ENCODE measurements around the gene ASAP2. TPM values are rescaled to one million over a fixed set of nuclear protein-coding genes. Genes with fewer than 3 reads are reported as not detected.

Gene ASAP2
- polyA plus RNA-seq, 3 donors = 0.08 to 1.1 (median 0.20) TPM

- no peak overlapping the region for H3K4me2 ChIP-seq (replicated peaks; ENCODE audit: extremely low read depth, low read length, poor library complexity, severe bottlenecking)
- peaks cover 74% of the 10 kb centered on the region for H3K79me2 ChIP-seq (ENCODE audit: insufficient read depth, low read length)
- no peak overlapping the region for H2AFZ ChIP-seq (ENCODE audit: insufficient read depth, low read depth, low read length, poor library complexity, severe bottlenecking)
- no peak for TF ChIP-seq CTCF (IDR thresholded peaks at IDR 0.05)
- peaks cover 13 to 14% of the 10 kb centered on the region in 2 donors for H3K4me1 ChIP-seq (ENCODE audit: control insufficient read depth in 1 of 2, insufficient read depth in 2 of 2, low read length in 2 of 2)
- Mint-ChIP-seq H3K27me3 (ENCODE audit: low read depth in 3 of 3) (no peaks in the 10 kb centered on the region), H3K4me3 (no peak overlapping the region), H3K9me3 (no peaks in the 10 kb centered on the region), H3K27ac (peak overlapping the region in 1 of 7 donors; percentile 39), H3K36me3 (peaks cover 36 to 44% of the 10 kb centered on the region in 2 donors), H3K4me1 (peaks cover 19% of the 10 kb centered on the region)
- 94% methylated on average over 2 of the region's 4 CpGs for WGBS (ENCODE audit: insufficient coverage)
- peaks cover 16 to 54% of the 10 kb centered on the region in 2 donors for H3K36me3 ChIP-seq (replicated peaks in 1 of 2; ENCODE audit: control insufficient read depth in 1 of 2, insufficient read depth in 2 of 2, low read length in 2 of 2)
- H3K9me3 ChIP-seq (replicated peaks in 1 of 2; ENCODE audit: control insufficient read depth in 1 of 2, insufficient read depth in 1 of 2, low read length in 2 of 2) = no peaks in the 10 kb centered on the region
- no peak overlapping the region for H3K4me3 ChIP-seq (replicated peaks in 1 of 3; ENCODE audit: low read depth in 2 of 3, low read length in 3 of 3)
- no peak overlapping the region for H3K27ac ChIP-seq (ENCODE audit: low read depth in 1 of 2, low read length in 2 of 2)
- H3K9ac ChIP-seq (ENCODE audit: insufficient read depth, low read length, poor library complexity, severe bottlenecking) = no peak overlapping the region
- intact Hi-C loops (cut with micrococcal nuclease) = no loop called here
- H4K20me1 ChIP-seq (ENCODE audit: insufficient read depth, low read length) = peaks cover 25% of the 10 kb centered on the region
- no peaks in the 10 kb centered on the region for H3K27me3 ChIP-seq (ENCODE audit: control insufficient read depth in 2 of 2, insufficient read depth in 2 of 2, low read length in 2 of 2)
- DNase-seq = no peak
Measured at GRCh38 chr2:9418746-9419145, 212.1 kb downstream of the ASAP2 start.

- Mint-ChIP-seq H3K4me1 (peaks cover 19% of the 10 kb centered on the region), H3K36me3 (peaks cover 29 to 42% of the 10 kb centered on the region in 2 donors), H3K9me3 (no peaks in the 10 kb centered on the region), H3K27me3 (ENCODE audit: low read depth in 3 of 3) (no peaks in the 10 kb centered on the region), H3K4me3 (no peak overlapping the region), H3K27ac (peak overlapping the region in 1 of 7 donors; percentile 12)
- H2AFZ ChIP-seq (ENCODE audit: insufficient read depth, low read depth, low read length, poor library complexity, severe bottlenecking) = no peak overlapping the region
- H3K9ac ChIP-seq (ENCODE audit: insufficient read depth, low read length, poor library complexity, severe bottlenecking) = no peak overlapping the region
- peaks cover 25% of the 10 kb centered on the region for H4K20me1 ChIP-seq (ENCODE audit: insufficient read depth, low read length)
- no peaks in the 10 kb centered on the region for H3K27me3 ChIP-seq (ENCODE audit: control insufficient read depth in 2 of 2, insufficient read depth in 2 of 2, low read length in 2 of 2)
- DNase-seq = no peak
- H3K4me3 ChIP-seq (replicated peaks in 1 of 3; ENCODE audit: low read depth in 2 of 3, low read length in 3 of 3) = no peak overlapping the region
- no peak overlapping the region for H3K4me2 ChIP-seq (replicated peaks; ENCODE audit: extremely low read depth, low read length, poor library complexity, severe bottlenecking)
- TF ChIP-seq CTCF (IDR thresholded peaks at IDR 0.05) = no peak
- H3K79me2 ChIP-seq (ENCODE audit: insufficient read depth, low read length) = peaks cover 81% of the 10 kb centered on the region
- no peak overlapping the region for H3K27ac ChIP-seq (ENCODE audit: low read depth in 1 of 2, low read length in 2 of 2)
- 83% methylated on average over 2 of the region's 3 CpGs for WGBS (ENCODE audit: insufficient coverage)
- H3K36me3 ChIP-seq (replicated peaks in 1 of 2; ENCODE audit: control insufficient read depth in 1 of 2, insufficient read depth in 2 of 2, low read length in 2 of 2) = peaks cover 15 to 46% of the 10 kb centered on the region in 2 donors
- H3K4me1 ChIP-seq (ENCODE audit: control insufficient read depth in 1 of 2, insufficient read depth in 2 of 2, low read length in 2 of 2) = peaks cover 19 to 21% of the 10 kb centered on the region in 2 donors
- intact Hi-C loops (cut with micrococcal nuclease) = no loop called here
- no peaks in the 10 kb centered on the region for H3K9me3 ChIP-seq (replicated peaks in 1 of 2; ENCODE audit: control insufficient read depth in 1 of 2, insufficient read depth in 1 of 2, low read length in 2 of 2)
Measured at GRCh38 chr2:9419541-9419940, 212.9 kb downstream of the ASAP2 start.

Data from CD14-positive monocyte (primary cell).